ENCODE data around the gene FGR. TPM values are rescaled to one million over a fixed set of nuclear protein-coding genes. Genes with fewer than 3 reads are reported as not detected.

Gene FGR
- total and polyA plus RNA-seq, 2 of the 13 experiments (the other 11 are each of a cell fraction or from before 2014, with no cell fraction given): not detected

DNA sequence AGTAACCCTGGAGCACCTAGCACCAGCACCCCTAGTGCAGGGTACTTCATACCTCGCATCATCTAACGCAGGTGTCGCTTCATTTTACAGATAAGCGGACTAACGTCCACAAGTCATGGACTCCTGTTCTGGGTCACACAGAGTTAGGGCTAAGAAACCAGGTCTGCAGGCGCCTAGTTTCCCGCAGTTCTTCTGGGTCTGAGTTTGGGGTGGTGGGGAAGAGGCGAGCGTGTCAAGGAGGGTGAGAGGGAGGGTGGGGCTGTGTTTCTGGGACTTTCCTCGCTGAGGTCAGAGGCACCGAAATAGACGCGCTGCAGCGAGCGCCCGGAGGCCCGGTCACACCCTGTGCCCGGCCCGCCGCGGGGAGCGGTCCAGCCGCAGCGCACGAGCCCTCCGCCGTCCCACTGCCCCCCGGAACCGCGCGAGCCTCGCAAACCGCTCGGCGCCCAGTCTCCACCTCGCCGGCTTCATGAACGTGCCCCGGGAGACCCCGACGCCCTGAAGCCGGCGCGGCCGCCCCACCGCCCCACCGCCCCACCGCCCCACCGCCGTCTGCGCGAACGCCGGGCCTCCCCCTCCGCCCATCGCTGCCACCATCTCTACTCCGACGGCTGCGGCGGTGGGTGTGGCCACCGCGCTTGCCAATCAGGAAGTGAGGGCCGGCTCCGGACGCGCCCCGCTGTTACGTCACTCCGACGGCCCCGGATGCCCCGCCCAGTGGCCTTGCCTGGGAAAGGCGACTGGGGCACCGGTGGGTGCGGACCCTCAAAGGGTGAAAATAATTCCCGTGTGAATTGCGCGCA, 24.7 kb upstream of the FGR start (continued):
- TF ChIP-seq ZNF776 (CRISPR knock-in tag; IDR thresholded peaks at IDR 0.05) (no peak), ZNF749 (CRISPR knock-in tag; IDR thresholded peaks at IDR 0.05; ENCODE audit: borderline replicate concordance) (no peak), ISX (CRISPR knock-in tag; conservative IDR thresholded peaks at IDR 0.05) (no peak), ZKSCAN5 (CRISPR knock-in tag; IDR thresholded peaks at IDR 0.05) (no peak), HNRNPH1 (optimal IDR thresholded peaks at IDR 0.05; ENCODE audit: low read depth, low read length) (no peak), ZFP36L2 (CRISPR knock-in tag; IDR thresholded peaks at IDR 0.05) (no peak), GABPA (IDR thresholded peaks at IDR 0.05; ENCODE audit: low read depth, low read length) (no peak), GABPA (CRISPR knock-in tag; IDR thresholded peaks at IDR 0.05; ENCODE audit: low read depth) (peak; percentile 38; the same call in 1 of the 2 replicates), POLR2A (IDR thresholded peaks at IDR 0.05; ENCODE audit: insufficient read depth in 1 of 2, low read depth in 2 of 2, low read length in 2 of 2) (no peak; a peak in 1 of 4 replicates), HHEX (CRISPR knock-in tag; IDR thresholded peaks at IDR 0.05) (no peak), CBX5 (CRISPR knock-in tag; IDR thresholded peaks at IDR 0.05; ENCODE audit: borderline replicate concordance) (no peak), PAX8 (CRISPR knock-in tag; IDR thresholded peaks at IDR 0.05; ENCODE audit: borderline replicate concordance) (no peak), CBX1 (IDR thresholded peaks at IDR 0.05; ENCODE audit: low read depth) (no peak), ARID2 (CRISPR knock-in tag; IDR thresholded peaks at IDR 0.05; ENCODE audit: borderline replicate concordance) (no peak), ARNT2 (CRISPR knock-in tag; IDR thresholded peaks at IDR 0.05; ENCODE audit: low read depth) (no peak), KMT2B (CRISPR knock-in tag; IDR thresholded peaks at IDR 0.05) (no peak)
- TF ChIP-seq, protein P1, sequence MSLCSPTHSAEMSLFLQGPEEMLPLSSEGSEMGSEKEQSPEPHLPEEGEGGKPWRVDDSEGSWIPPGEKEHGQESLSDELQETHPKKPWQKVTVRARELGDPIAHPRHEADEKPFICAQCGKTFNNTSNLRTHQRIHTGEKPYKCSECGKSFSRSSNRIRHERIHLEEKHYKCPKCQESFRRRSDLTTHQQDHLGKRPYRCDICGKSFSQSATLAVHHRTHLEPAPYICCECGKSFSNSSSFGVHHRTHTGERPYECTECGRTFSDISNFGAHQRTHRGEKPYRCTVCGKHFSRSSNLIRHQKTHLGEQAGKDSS (CRISPR knock-in tag; IDR thresholded peaks at IDR 0.05; ENCODE audit: borderline replicate concordance, low read depth): no peak
- TF ChIP-seq, protein P2, sequence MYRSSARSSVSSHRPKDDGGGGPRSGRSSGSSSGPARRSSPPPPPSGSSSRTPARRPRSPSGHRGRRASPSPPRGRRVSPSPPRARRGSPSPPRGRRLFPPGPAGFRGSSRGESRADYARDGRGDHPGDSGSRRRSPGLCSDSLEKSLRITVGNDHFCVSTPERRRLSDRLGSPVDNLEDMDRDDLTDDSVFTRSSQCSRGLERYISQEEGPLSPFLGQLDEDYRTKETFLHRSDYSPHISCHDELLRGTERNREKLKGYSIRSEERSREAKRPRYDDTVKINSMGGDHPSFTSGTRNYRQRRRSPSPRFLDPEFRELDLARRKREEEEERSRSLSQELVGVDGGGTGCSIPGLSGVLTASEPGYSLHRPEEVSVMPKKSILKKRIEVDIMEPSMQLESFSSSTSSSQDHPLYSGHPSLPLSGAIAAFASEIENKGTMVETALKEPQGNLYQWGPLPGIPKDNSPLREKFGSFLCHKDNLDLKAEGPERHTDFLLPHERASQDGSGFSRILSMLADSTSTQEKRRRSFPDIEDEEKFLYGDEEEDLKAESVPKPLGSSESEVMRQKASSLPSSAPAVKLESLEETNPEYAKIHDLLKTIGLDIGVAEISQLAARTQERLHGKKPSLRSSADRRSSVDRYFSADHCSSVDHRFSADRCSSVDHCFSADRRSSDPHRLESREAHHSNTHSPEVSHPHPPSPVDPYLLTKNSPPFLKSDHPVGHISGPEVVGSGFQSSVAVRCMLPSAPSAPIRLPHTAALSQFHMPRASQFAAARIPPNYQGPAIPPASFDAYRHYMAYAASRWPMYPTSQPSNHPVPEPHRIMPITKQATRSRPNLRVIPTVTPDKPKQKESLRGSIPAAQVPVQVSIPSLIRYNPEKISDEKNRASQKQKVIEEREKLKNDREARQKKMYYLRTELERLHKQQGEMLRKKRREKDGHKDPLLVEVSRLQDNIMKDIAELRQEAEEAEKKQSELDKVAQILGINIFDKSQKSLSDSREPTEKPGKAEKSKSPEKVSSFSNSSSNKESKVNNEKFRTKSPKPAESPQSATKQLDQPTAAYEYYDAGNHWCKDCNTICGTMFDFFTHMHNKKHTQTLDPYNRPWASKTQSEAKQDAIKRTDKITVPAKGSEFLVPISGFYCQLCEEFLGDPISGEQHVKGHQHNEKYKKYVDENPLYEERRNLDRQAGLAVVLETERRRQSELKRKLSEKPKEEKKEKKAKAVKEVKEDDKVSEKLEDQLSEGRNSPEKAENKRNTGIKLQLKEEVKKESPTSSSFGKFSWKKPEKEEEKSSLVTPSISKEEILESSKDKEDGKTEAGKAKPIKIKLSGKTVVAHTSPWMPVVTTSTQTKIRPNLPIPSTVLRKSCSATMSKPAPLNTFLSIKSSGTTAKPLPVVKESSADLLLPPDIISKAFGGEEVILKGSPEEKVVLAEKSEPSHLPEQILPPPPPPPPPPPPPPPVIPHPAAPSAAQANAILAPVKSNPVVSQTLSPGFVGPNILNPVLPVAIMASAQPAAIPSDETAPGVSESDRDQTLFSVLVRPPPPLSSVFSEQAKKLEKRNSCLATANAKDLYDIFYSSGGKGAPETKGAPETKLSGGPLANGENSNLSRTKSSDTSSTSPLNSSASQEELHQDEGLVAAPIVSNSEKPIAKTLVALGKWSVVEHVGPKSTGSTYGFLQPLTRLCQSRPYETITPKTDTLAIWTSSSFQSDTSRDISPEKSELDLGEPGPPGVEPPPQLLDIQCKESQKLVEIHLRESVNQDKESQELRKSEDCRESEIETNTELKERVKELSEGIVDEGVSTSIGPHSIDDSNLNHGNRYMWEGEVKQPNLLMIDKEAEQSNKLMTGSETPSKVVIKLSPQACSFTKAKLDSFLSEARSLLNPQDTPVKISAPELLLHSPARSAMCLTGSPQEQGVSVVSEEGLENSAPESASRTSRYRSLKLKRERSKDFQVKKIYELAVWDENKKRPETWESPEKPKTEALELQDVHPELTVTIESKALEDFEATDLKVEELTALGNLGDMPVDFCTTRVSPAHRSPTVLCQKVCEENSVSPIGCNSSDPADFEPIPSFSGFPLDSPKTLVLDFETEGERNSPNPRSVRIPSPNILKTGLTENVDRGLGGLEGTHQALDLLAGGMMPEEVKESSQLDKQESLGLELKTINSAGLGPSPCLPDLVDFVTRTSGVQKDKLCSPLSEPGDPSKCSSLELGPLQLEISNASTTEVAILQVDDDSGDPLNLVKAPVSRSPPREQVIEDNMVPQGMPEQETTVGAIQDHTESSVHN (CRISPR knock-in tag; IDR thresholded peaks at IDR 0.05): no peak
- TF ChIP-seq, protein P3, sequence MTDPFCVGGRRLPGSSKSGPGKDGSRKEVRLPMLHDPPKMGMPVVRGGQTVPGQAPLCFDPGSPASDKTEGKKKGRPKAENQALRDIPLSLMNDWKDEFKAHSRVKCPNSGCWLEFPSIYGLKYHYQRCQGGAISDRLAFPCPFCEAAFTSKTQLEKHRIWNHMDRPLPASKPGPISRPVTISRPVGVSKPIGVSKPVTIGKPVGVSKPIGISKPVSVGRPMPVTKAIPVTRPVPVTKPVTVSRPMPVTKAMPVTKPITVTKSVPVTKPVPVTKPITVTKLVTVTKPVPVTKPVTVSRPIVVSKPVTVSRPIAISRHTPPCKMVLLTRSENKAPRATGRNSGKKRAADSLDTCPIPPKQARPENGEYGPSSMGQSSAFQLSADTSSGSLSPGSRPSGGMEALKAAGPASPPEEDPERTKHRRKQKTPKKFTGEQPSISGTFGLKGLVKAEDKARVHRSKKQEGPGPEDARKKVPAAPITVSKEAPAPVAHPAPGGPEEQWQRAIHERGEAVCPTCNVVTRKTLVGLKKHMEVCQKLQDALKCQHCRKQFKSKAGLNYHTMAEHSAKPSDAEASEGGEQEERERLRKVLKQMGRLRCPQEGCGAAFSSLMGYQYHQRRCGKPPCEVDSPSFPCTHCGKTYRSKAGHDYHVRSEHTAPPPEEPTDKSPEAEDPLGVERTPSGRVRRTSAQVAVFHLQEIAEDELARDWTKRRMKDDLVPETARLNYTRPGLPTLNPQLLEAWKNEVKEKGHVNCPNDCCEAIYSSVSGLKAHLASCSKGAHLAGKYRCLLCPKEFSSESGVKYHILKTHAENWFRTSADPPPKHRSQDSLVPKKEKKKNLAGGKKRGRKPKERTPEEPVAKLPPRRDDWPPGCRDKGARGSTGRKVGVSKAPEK (CRISPR knock-in tag; IDR thresholded peaks at IDR 0.05; ENCODE audit: borderline replicate concordance): no peak
